HG03378 (cell line): Measurements from ENCODE around the gene GDAP2.

Experiments
- ATAC-seq: cut with Tn5 transposase; IDR thresholded peaks from one replicate; pipeline ENCODE4 v1.9.1; 2021; ENCODE audit warnings: mild to moderate bottlenecking, moderate library complexity; ENCODE audit not compliant: unreplicated experiment

Gene GDAP2

GRCh38 chr1:117814856-117815797, 114.3 kb downstream of the GDAP2 start:
- ATAC-seq: no peak
